Stomach (tissue), 4 donors: ENCODE measurements around the gene LTO1.

ENCODE experiments used
- POLR2A ChIP-seq, 4 donors: fragments of 450-650 bp; IDR thresholded peaks; one replicate each; pipeline ENCODE4 v1.6.1; 2016; ENCODE audit warnings: antibody characterized with exemption in 4 of 4, control low read depth in 2 of 4, mild to moderate bottlenecking in 1 of 4, moderate library complexity in 1 of 4
- TF ChIP-seq, protein P1 (sequence below), 7 experiments: fragments of 450-650 bp in 4 of 7; fragments of 200-600 bp in 3 of 7; sonication (generic) in 3 of 7; IDR thresholded peaks; one replicate each; pipeline ENCODE4 v1.5.1; 2016 to 2019; ENCODE audit warnings: antibody characterized with exemption in 7 of 7, control low read depth in 2 of 7, mild to moderate bottlenecking in 1 of 7

DNA sequence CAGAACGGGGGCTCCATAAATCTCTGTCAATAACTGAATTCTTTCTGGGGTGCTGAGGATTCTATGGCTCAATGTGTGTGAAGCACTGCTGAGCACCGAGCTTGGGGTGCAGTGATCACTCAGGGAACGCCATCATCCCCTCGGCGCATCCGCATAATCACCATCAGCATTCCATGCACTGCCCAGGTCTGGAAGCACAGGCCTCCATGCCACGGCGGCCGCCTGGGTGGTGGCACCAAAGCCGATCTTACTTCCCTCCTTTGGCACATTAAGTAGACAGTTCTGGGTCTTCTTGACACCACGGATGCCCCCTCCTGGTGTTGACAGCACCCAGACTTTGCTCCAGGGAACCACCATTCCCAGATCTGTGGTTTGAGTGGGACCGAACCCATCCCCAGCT is 15.6 kb downstream of the LTO1 start:
- TF ChIP-seq POLR2A (IDR thresholded peaks at IDR 0.05) = no peak
- TF ChIP-seq, protein P1, sequence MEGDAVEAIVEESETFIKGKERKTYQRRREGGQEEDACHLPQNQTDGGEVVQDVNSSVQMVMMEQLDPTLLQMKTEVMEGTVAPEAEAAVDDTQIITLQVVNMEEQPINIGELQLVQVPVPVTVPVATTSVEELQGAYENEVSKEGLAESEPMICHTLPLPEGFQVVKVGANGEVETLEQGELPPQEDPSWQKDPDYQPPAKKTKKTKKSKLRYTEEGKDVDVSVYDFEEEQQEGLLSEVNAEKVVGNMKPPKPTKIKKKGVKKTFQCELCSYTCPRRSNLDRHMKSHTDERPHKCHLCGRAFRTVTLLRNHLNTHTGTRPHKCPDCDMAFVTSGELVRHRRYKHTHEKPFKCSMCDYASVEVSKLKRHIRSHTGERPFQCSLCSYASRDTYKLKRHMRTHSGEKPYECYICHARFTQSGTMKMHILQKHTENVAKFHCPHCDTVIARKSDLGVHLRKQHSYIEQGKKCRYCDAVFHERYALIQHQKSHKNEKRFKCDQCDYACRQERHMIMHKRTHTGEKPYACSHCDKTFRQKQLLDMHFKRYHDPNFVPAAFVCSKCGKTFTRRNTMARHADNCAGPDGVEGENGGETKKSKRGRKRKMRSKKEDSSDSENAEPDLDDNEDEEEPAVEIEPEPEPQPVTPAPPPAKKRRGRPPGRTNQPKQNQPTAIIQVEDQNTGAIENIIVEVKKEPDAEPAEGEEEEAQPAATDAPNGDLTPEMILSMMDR (IDR thresholded peaks at IDR 0.05) = no peak
